CD4-positive, alpha-beta T cell (primary cell): ENCODE data around the gene PFDN1. TPM values are rescaled to one million over a fixed set of nuclear protein-coding genes. Genes with fewer than 3 reads are reported as not detected.

Experiments used
- ATAC-seq: fragments of 200-7000 bp; cut with Tn5 transposase; one replicate; pipeline ENCODE4 v1.10.0; 2022; ENCODE audit warnings: mild to moderate bottlenecking; ENCODE audit not compliant: poor library complexity
- CTCF ChIA-PET: fragments of 350-600 bp; sonication (Branson Sonifier 250); formaldehyde crosslinking; loops from one replicate; lab custom pipeline; 2021; ENCODE audit warnings: antibody characterized with exemption, inconsistent platforms; lab: Charles Lee
- POLR2A ChIA-PET: fragments of 350-600 bp; sonication (Branson Sonifier 250); formaldehyde crosslinking; loops from one replicate; lab custom pipeline; 2021; ENCODE audit warnings: antibody characterized with exemption, inconsistent platforms; lab: Charles Lee
- DNase-seq, 14 experiments: peaks; one replicate each; pipeline ENCODE4 v3.0.0-alpha.2; 2013 to 2020; ENCODE audit warnings: mixed read lengths in 2 of 14
- H3K27ac ChIP-seq, 2 donors: one replicate each; pipeline versions ENCODE4 v1.5.1 to v1.7.0; 2013; ENCODE audit warnings: low read length in 2 of 2, low read depth in 1 of 2, mild to moderate bottlenecking in 1 of 2
- H3K27me3 ChIP-seq, 2 experiments: 1 replicate in 1 of 2; 2 replicates in 1 of 2; pipeline versions ENCODE4 v1.6.1 to v1.7.0; 2013; ENCODE audit warnings: low read length in 2 of 2, control low read depth in 1 of 2, mild to moderate bottlenecking in 1 of 2, moderate library complexity in 1 of 2; ENCODE audit not compliant: insufficient read depth in 2 of 2, control insufficient read depth in 1 of 2
- H3K36me3 ChIP-seq: one replicate; pipeline ENCODE4 v1.6.1; 2013; ENCODE audit warnings: low read length, control low read depth; ENCODE audit not compliant: insufficient read depth
- H3K4me1 ChIP-seq: one replicate; pipeline ENCODE4 v1.6.1; 2013; ENCODE audit warnings: low read length, control low read depth; ENCODE audit not compliant: insufficient read depth
- H3K4me3 ChIP-seq: one replicate; pipeline ENCODE4 v1.5.1; 2013; ENCODE audit warnings: mild to moderate bottlenecking, low read length, moderate library complexity
- H3K9me3 ChIP-seq, 2 experiments: 1 replicate in 1 of 2; 2 replicates in 1 of 2; pipeline versions ENCODE4 v1.6.1 to v1.7.0; 2013; ENCODE audit warnings: low read length in 2 of 2, mild to moderate bottlenecking in 2 of 2, control low read depth in 1 of 2, moderate library complexity in 1 of 2; ENCODE audit not compliant: control insufficient read depth in 1 of 2, insufficient read depth in 1 of 2
- H3K27ac Mint-ChIP-seq: one replicate; pipeline ENCODE4 v1.8.0; 2020; ENCODE audit warnings: mixed read lengths
- H3K27me3 Mint-ChIP-seq: one replicate; pipeline ENCODE4 v1.8.0; 2021; ENCODE audit warnings: mixed read lengths
- H3K36me3 Mint-ChIP-seq: one replicate; pipeline ENCODE4 v1.8.0; 2021; ENCODE audit warnings: low read depth, mixed read lengths
- H3K4me1 Mint-ChIP-seq: one replicate; pipeline ENCODE4 v1.8.0; 2021; ENCODE audit warnings: low read depth, mixed read lengths
- H3K4me3 Mint-ChIP-seq: one replicate; pipeline ENCODE4 v1.8.0; 2020; ENCODE audit warnings: mild to moderate bottlenecking, mixed read lengths
- H3K9me3 Mint-ChIP-seq: one replicate; pipeline ENCODE4 v1.8.0; 2020; ENCODE audit warnings: mixed read lengths
- intact Hi-C, 2 experiments: fragments of 100-400 bp; cut with DNase I in 1 of 2; cut with micrococcal nuclease in 1 of 2; formaldehyde crosslinking; loops; one replicate each; pipeline versions ENCODE4 v1.15.1 to v1.9.0; 2023 to 2025; cut with DNase I, micrococcal nuclease
- total RNA-seq, 174 experiments: library from RNA in 2 of 174; stranded (reverse) in 2 of 174; gene quantifications; one replicate each; pipeline ENCODE4 v1.2.3 and lab custom pipeline; 2021 to 2026
- TF ChIP-seq, protein P1 (sequence below): fragments of 200-600 bp; IDR thresholded peaks from one replicate; pipeline ENCODE4 v1.8.0; 2022; ENCODE audit warnings: antibody characterized with exemption, mild to moderate bottlenecking

PFDN1 gene
- total RNA-seq, 2 experiments from 2014 or later: 21.3 to 22.0 TPM

DNA sequence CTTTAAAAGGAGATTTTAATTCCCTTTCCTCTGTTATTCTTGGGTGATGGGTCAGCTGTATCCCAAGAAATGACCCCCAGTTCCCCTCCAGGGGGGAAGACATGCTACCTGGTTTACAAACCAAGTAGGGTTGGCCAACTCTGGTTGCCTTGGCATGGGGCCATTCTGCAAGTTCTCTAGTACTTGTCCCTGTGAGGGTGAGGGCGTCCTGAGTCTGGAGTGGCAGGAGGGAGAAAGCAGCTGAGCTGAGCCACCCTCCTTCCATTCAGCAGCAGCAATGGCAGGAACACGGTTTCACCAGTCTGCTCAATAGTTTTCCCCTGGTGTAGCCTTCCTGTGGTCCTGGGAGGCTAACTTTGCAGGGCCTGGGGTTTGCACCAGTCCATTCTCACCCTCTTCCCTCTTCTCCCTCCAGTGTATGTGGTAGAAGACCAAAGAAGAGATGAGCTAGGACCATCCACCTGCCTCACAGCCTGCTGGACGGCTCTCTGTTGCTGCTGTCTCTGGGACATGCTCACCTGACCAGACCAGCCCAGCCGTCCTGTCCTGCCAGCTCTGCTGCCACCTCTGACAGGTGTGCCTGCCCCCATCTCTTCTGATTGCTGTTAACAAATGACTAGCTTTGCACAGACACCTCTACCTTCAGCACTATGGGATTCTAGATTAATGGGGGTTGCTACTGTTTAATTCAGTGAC is 59.9 kb downstream of the PFDN1 start:
- Mint-ChIP-seq H3K4me3 (no peak overlapping the region), H3K27ac (no peak overlapping the region)
- ATAC-seq: no peak

DNA sequence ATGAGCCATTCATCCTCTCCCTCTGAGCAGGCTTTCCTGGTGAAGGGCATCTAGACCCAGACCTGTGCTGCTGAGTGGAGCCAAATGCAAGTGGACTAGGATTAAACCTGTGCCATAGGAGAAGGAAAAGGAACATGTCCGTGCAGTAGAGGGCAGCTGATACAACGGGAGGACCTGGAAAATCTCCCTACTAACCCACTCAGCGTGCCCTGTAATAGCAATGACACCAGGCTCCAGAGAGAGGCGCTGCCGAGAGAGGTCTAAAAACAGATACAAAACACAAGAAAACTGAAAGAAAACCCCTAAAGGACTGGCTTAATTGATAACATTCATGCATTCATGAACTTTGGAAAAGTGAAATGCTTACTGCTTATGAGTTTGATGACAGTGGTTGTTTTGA is 60.8 kb downstream of the PFDN1 start:
- H3K27ac ChIP-seq: no peak overlapping the region
- Mint-ChIP-seq H3K4me1 (peaks cover 24% of the 10 kb centered on the region), H3K27ac (no peak overlapping the region), H3K4me3 (no peak overlapping the region), H3K9me3 (no peaks in the 10 kb centered on the region), H3K27me3 (no peaks in the 10 kb centered on the region), H3K36me3 (peaks cover 12% of the 10 kb centered on the region)
- ChIA-PET POLR2A (no interaction called here), CTCF (interaction anchor here (4.0 kb wide), 1 partner anchor 109 kb away, joined by 118 read pairs; the partner anchor contains the start of gene HBEGF)
- ATAC-seq: no peak
- H3K36me3 ChIP-seq: peaks cover 11% of the 10 kb centered on the region
- H3K27me3 ChIP-seq: no peaks in the 10 kb centered on the region
- H3K4me3 ChIP-seq: no peak overlapping the region
- TF ChIP-seq, protein P1, sequence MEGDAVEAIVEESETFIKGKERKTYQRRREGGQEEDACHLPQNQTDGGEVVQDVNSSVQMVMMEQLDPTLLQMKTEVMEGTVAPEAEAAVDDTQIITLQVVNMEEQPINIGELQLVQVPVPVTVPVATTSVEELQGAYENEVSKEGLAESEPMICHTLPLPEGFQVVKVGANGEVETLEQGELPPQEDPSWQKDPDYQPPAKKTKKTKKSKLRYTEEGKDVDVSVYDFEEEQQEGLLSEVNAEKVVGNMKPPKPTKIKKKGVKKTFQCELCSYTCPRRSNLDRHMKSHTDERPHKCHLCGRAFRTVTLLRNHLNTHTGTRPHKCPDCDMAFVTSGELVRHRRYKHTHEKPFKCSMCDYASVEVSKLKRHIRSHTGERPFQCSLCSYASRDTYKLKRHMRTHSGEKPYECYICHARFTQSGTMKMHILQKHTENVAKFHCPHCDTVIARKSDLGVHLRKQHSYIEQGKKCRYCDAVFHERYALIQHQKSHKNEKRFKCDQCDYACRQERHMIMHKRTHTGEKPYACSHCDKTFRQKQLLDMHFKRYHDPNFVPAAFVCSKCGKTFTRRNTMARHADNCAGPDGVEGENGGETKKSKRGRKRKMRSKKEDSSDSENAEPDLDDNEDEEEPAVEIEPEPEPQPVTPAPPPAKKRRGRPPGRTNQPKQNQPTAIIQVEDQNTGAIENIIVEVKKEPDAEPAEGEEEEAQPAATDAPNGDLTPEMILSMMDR: no peak
- peaks cover 18% of the 10 kb centered on the region for H3K4me1 ChIP-seq
- H3K9me3 ChIP-seq: no peaks in the 10 kb centered on the region
- intact Hi-C loops: loop anchor here in 1 of 2 experiments (5.0 kb wide), 1 partner anchor 475 kb away; no protein-coding TSS in a partner anchor
- DNase-seq: no peak

More for the DNA sequence above, 59.9 kb downstream of the PFDN1 start:
- H3K4me1 ChIP-seq: peaks cover 18% of the 10 kb centered on the region
- no peak overlapping the region for H3K4me3 ChIP-seq
- peaks cover 11% of the 10 kb centered on the region for H3K36me3 ChIP-seq
- no peaks in the 10 kb centered on the region for H3K9me3 ChIP-seq
- H3K27ac ChIP-seq: no peak overlapping the region
- Mint-ChIP-seq H3K36me3 (peaks cover 12% of the 10 kb centered on the region), H3K4me1 (peaks cover 24% of the 10 kb centered on the region), H3K9me3 (no peaks in the 10 kb centered on the region), H3K27me3 (no peaks in the 10 kb centered on the region)
- ChIA-PET POLR2A (interaction anchor here (2.5 kb wide), 1 partner anchor 103 kb away, joined by 17 read pairs; the partner anchor contains the start of gene HBEGF), CTCF (interaction anchor here (4.0 kb wide), 1 partner anchor 108 kb away, joined by 118 read pairs; the partner anchor contains the start of gene HBEGF)
- intact Hi-C loops: loop anchor here in 1 of 2 experiments (5.0 kb wide), 1 partner anchor 474 kb away; no protein-coding TSS in a partner anchor
- TF ChIP-seq, protein P1: no peak
- H3K27me3 ChIP-seq: no peaks in the 10 kb centered on the region
- DNase-seq: no peak

DNA sequence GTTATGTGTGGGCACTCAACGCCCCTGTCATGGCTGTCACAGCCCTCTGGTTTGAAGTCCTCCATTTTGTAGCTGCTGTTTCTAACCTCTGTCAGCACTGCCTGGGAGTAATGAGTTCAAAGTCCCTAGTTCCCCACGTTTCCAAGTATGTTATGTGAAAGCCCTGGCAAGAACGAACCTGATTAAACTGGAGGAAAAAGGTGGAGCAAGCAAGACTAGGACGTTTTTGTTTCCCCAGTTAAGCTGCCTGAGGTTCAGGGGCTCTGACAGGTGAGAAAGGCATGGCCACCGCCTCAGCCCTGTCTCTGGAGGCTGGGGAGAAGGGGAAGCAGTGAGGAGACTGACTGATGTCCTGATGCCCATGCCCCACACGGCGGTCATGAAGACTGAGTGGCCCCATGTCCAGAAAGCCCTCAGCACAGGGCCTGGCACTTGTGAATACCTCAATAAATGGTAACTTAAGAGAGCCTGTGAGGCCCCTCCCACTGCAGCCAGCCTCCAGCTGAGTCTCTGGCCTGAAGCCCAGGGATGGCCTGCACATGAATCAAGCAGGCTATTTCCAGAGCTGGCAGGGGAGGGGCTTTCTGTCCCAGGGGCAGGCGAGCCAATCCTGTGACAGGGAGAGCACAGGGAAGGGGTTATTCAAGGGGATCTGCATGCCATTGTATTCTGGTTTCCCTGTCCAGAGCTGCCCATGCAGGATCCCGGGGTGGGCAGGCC is 61.8 kb downstream of the PFDN1 start:
- H3K27ac ChIP-seq: no peak overlapping the region
- Mint-ChIP-seq H3K27me3 (no peaks in the 10 kb centered on the region), H3K4me3 (no peak overlapping the region), H3K4me1 (peaks cover 17% of the 10 kb centered on the region), H3K9me3 (no peaks in the 10 kb centered on the region), H3K27ac (no peak overlapping the region), H3K36me3 (peaks cover 12% of the 10 kb centered on the region)
- ChIA-PET CTCF (interaction anchor here (0.9 to 1.9 kb wide), 2 partner anchors 105 to 111 kb away, joined by 3 to 7 read pairs; partner anchors contain the start of gene HBEGF), POLR2A (no interaction called here)
- DNase-seq (no peak), ATAC-seq (no peak)
- H3K27me3 ChIP-seq: no peaks in the 10 kb centered on the region
- intact Hi-C loops: loop anchor here in 1 of 2 experiments (5.0 kb wide), 1 partner anchor 476 kb away; no protein-coding TSS in a partner anchor
- no peaks in the 10 kb centered on the region for H3K9me3 ChIP-seq
- TF ChIP-seq, protein P1: no peak
- H3K4me1 ChIP-seq: peaks cover 15% of the 10 kb centered on the region
- no peak overlapping the region for H3K4me3 ChIP-seq
- peaks cover 11% of the 10 kb centered on the region for H3K36me3 ChIP-seq
